Fibroblast of lung (primary cell): Measurements from ENCODE around the gene GALNT12. TPM values are rescaled to one million over a fixed set of nuclear protein-coding genes. Genes with fewer than 3 reads are reported as not detected.

ENCODE experiments used
- DNase-seq, 2 donors: peaks; one replicate each; pipeline versions ENCODE4 v3.0.0 to v3.0.0-alpha.2; 2010; ENCODE audit warnings: low read depth in 2 of 2
- H2AFZ ChIP-seq: 2 replicates; pipeline ENCODE4 v1.5.1; 2012; ENCODE audit warnings: low read length, control low read depth, inconsistent platforms
- H3K27ac ChIP-seq: 2 replicates; pipeline ENCODE4 v1.5.1; 2011; ENCODE audit warnings: low read length, control low read depth; ENCODE audit not compliant: insufficient read depth
- H3K27me3 ChIP-seq: 2 replicates; pipeline ENCODE4 v1.5.1; 2011; ENCODE audit warnings: mild to moderate bottlenecking, low read length; ENCODE audit not compliant: control insufficient read depth, insufficient read depth
- H3K36me3 ChIP-seq: 2 replicates; pipeline ENCODE4 v1.5.1; 2011; ENCODE audit warnings: low read length; ENCODE audit not compliant: control insufficient read depth, insufficient read depth
- H3K4me1 ChIP-seq: 2 replicates; pipeline ENCODE4 v1.5.1; 2011; ENCODE audit warnings: low read length; ENCODE audit not compliant: control insufficient read depth, insufficient read depth; ENCODE audit errors: extremely low read depth
- H3K4me2 ChIP-seq: 2 replicates; pipeline ENCODE4 v1.5.1; 2011; ENCODE audit warnings: low read length, control low read depth; ENCODE audit not compliant: insufficient read depth; ENCODE audit errors: extremely low read depth
- H3K4me3 ChIP-seq, 4 experiments: fragments of 200-600 bp in 1 of 4; sonication (generic) in 1 of 4; replicated peaks in 1 of 4; 2 replicates each; pipeline ENCODE4 v1.5.1; 2011 to 2016; ENCODE audit warnings: low read length in 4 of 4, low read depth in 3 of 4, mild to moderate bottlenecking in 3 of 4, control low read depth in 2 of 4, inconsistent platforms in 1 of 4, mixed read lengths in 1 of 4; ENCODE audit not compliant: insufficient read depth in 1 of 4; ENCODE audit errors: control extremely low read depth in 1 of 4
- H3K79me2 ChIP-seq: 2 replicates; pipeline ENCODE4 v1.5.1; 2012; ENCODE audit warnings: mild to moderate bottlenecking, low read length, inconsistent platforms; ENCODE audit not compliant: control insufficient read depth, insufficient read depth
- H3K9ac ChIP-seq: 2 replicates; pipeline ENCODE4 v1.5.1; 2011; ENCODE audit warnings: mild to moderate bottlenecking, low read length, control low read depth; ENCODE audit not compliant: insufficient read depth
- H3K9me3 ChIP-seq: 2 replicates; pipeline ENCODE4 v1.5.1; 2012; ENCODE audit warnings: low read depth, low read length; ENCODE audit not compliant: control insufficient read depth, insufficient read depth
- H4K20me1 ChIP-seq: 2 replicates; pipeline ENCODE4 v1.5.1; 2011; ENCODE audit warnings: low read length; ENCODE audit not compliant: control insufficient read depth, insufficient read depth; ENCODE audit errors: extremely low read depth
- EZH2 ChIP-seq: IDR thresholded peaks from 2 replicates; pipeline ENCODE4 v1.5.1; 2012; ENCODE audit warnings: low read length, control low read depth, mild to moderate bottlenecking; ENCODE audit errors: missing control alignments
- polyA plus RNA-seq, 2 donors: library from polyadenylated mRNA; depleted of rRNA in 1 of 2; stranded (reverse) in 1 of 2; unstranded in 1 of 2; fragments of >200 nt; gene quantifications; 2 replicates each; pipeline ENCODE4 v1.2.1, GENCODE V29; 2011 to 2012; ENCODE audit warnings: missing spikeins in 1 of 2
- total RNA-seq: library from RNA; depleted of rRNA; stranded (reverse); fragments of >200 nt; gene quantifications from 2 replicates; pipeline ENCODE4 v1.2.1, GENCODE V29; 2014
- TF ChIP-seq, protein P1 (sequence below), 2 donors: IDR thresholded peaks in 1 of 2; conservative IDR thresholded peaks in 1 of 2; 1 replicate in 1 of 2; 2 replicates in 1 of 2; pipeline ENCODE4 v1.5.1; 2011 to 2012; ENCODE audit warnings: low read length in 2 of 2, control low read depth in 1 of 2, inconsistent platforms in 1 of 2, low read depth in 1 of 2, mild to moderate bottlenecking in 1 of 2

GALNT12 gene
- total and polyA plus RNA-seq, 2 donors (not counting 1 experiment from before 2014, with no cell fraction given): 9.4 to 18.2 TPM

GRCh38 chr9:98860871-98861293, 53.4 kb downstream of the GALNT12 start:
- H2AFZ ChIP-seq: no peak overlapping the region
- H3K27ac ChIP-seq: peak overlapping the region; percentile 27
- H3K9ac ChIP-seq: no peak overlapping the region
- H3K4me3 ChIP-seq: no peak overlapping the region
- H3K36me3 ChIP-seq: no peaks in the 10 kb centered on the region
- H3K27me3 ChIP-seq: no peaks in the 10 kb centered on the region
- no peak overlapping the region for H3K4me2 ChIP-seq
- no peak for TF ChIP-seq EZH2
- TF ChIP-seq, protein P1, sequence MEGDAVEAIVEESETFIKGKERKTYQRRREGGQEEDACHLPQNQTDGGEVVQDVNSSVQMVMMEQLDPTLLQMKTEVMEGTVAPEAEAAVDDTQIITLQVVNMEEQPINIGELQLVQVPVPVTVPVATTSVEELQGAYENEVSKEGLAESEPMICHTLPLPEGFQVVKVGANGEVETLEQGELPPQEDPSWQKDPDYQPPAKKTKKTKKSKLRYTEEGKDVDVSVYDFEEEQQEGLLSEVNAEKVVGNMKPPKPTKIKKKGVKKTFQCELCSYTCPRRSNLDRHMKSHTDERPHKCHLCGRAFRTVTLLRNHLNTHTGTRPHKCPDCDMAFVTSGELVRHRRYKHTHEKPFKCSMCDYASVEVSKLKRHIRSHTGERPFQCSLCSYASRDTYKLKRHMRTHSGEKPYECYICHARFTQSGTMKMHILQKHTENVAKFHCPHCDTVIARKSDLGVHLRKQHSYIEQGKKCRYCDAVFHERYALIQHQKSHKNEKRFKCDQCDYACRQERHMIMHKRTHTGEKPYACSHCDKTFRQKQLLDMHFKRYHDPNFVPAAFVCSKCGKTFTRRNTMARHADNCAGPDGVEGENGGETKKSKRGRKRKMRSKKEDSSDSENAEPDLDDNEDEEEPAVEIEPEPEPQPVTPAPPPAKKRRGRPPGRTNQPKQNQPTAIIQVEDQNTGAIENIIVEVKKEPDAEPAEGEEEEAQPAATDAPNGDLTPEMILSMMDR (conservative IDR thresholded peaks at IDR 0.05 in 1 of 2, IDR thresholded peaks at IDR 0.05 in 1 of 2; ENCODE audit: low read depth in 1 of 2, low read length in 2 of 2): peak; percentile 57 to 66
- H3K4me1 ChIP-seq: peaks cover 11% of the 10 kb centered on the region
- no peaks in the 10 kb centered on the region for H4K20me1 ChIP-seq
- DNase-seq: peak; percentile 78 to 98
- H3K9me3 ChIP-seq: no peaks in the 10 kb centered on the region
- no peaks in the 10 kb centered on the region for H3K79me2 ChIP-seq

GRCh38 chr9:98861781-98862504, 54.5 kb downstream of the GALNT12 start:
- Histone ChIP-seq H3K4me3 (no peak overlapping the region), H3K9me3 (no peaks in the 10 kb centered on the region), H3K9ac (no peak overlapping the region), H3K4me2 (no peak overlapping the region), H3K36me3 (no peaks in the 10 kb centered on the region), H3K27me3 (no peaks in the 10 kb centered on the region), H4K20me1 (no peaks in the 10 kb centered on the region), H3K27ac (peak overlapping the region; percentile 48), H3K79me2 (no peaks in the 10 kb centered on the region), H2AFZ (no peak overlapping the region), H3K4me1 (peaks cover 14% of the 10 kb centered on the region)
- peak; percentile 26 to 83 for DNase-seq
- TF ChIP-seq, protein P1 (conservative IDR thresholded peaks at IDR 0.05 in 1 of 2, IDR thresholded peaks at IDR 0.05 in 1 of 2; ENCODE audit: low read depth in 1 of 2, low read length in 2 of 2): no peak
- no peak for TF ChIP-seq EZH2

GRCh38 chr9:98862936-98863335, 55.5 kb downstream of the GALNT12 start:
- Histone ChIP-seq H3K4me2 (no peak overlapping the region), H2AFZ (no peak overlapping the region), H3K36me3 (no peaks in the 10 kb centered on the region), H3K4me1 (peaks cover 21% of the 10 kb centered on the region), H3K4me3 (no peak overlapping the region), H3K79me2 (no peaks in the 10 kb centered on the region), H3K27ac (no peak overlapping the region), H4K20me1 (no peaks in the 10 kb centered on the region), H3K27me3 (no peaks in the 10 kb centered on the region), H3K9ac (no peak overlapping the region), H3K9me3 (no peaks in the 10 kb centered on the region)
- DNase-seq: no peak
- TF ChIP-seq EZH2: no peak
- TF ChIP-seq, protein P1 (conservative IDR thresholded peaks at IDR 0.05 in 1 of 2, IDR thresholded peaks at IDR 0.05 in 1 of 2; ENCODE audit: low read depth in 1 of 2, low read length in 2 of 2): no peak
